HG02884 (cell line): Measurements from ENCODE around the gene BAAT.
"Not testable (repeated sequence)": the region's sequence is repeated elsewhere in the genome, so short reads cannot be mapped to it uniquely, and the experiment has no call there.

ENCODE experiments used
- ATAC-seq: cut with Tn5 transposase; IDR thresholded peaks from one replicate; pipeline ENCODE4 v1.9.1; 2021; ENCODE audit warnings: mild to moderate bottlenecking, moderate library complexity; ENCODE audit not compliant: unreplicated experiment

BAAT gene

DNA sequence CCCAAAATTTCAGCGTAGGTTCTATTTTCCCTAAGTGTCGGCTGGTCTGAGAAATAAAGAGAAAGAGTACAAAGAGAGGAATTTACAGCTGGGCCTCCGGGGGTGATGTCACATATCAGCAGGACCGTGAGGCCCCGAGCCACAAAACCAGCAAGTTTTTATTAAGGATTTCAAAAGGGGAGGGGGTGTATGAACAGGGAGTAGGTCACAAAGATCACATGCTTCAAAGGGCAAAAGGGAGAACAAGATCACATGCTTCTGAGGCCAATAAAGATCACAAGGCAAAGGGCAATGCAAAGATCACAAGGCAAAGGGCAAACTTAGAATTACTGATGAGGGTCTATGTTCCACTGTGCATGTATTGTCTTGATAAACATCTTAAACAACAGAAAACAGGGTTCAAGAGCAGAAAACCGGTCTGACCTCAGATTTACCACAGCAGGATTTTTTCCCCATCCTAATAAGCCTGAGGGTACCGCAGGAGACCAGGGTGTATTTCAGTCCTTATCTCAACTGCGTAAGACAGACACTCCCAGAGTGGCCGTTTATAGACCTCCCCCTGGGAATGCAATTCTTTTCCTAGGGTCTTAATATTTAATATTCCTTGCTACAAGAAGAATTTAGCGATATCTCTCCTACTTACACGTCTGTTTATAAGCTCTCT, at the start of gene BAAT:
Gene BAAT (minus strand): TSS at position 134 of the 664 bp plus-strand sequence. CDS start 13,602 bp downstream, outside the sequence.
- ATAC-seq, result not testable (repeated sequence)

DNA sequence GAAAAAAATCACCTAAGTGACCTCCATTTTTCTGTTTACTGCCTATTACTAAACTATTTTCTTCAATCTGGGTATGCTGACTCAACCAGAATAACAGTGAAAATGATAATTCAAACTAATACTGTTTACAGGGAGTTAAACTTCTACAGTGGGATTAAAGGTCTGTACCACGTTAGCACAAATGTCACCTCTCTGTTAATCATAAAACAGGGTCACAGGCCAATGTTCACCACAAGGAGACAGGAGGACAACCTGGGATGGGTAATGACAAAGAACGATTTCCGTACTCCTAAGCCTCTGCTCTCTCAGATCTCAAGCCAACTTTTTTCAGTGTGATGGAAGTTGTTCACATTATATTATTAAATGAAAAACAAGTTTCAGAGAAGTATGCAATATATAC, 48.4 kb upstream of the BAAT start:
- no peak for ATAC-seq

DNA sequence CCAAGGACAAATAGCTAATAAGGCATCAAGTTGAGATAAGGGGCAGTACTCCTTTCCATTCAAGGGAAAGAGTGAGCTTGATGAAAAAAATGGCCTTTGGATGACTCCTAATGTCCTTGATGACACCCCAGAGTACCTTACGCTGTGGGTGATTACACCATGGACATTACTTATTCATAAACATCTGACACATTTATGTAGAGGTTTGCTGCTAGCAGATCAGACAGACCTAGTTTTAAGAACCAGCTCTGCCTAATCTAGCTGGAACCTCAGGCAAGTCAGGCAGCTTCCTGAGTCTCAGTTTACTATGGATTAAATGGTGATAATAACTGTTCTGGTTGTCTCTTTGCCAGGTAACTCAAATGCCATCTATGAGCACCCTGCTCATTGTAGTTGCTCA, 47.9 kb upstream of the BAAT start:
- ATAC-seq, result no peak

DNA sequence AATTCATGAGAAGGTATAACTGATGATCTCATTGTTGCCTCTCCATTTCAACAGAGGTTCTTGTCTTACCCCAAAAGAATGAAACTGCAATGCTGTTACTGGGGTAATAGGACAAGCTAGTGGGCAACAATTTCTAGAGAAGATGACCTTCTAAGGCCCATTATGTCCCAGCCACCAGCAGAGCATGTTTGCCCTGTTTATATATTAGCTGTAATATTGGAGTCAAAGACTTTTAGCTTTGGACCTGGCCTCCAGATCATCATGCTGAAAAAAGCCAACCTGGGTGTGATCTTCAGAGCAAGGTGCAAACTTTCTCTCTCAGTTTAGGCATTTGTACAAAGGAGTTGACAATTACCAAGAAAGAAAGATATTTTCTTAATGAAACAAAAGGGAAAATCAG, 47.4 kb upstream of the BAAT start:
- ATAC-seq, result no peak

DNA sequence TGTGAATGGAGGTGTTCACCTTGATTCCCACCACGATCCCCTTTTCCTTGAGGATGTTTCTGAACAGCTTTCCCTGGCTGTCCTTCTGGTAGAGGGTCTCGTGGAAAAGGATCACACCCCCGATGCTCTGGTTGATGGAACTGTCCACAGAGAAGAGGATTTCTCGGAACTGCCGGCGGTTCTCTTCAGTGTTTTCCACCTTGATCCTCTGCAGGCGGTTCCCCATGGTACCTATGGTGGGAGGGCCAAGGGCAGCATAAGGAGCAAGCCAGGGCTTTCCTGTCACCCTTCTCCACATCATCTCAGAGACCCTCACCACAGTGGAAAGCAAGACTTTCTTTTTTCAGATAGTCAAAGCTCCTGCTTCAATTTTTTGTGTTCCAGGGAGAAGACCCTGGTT, 44.9 kb upstream of the BAAT start:
- no peak for ATAC-seq

DNA sequence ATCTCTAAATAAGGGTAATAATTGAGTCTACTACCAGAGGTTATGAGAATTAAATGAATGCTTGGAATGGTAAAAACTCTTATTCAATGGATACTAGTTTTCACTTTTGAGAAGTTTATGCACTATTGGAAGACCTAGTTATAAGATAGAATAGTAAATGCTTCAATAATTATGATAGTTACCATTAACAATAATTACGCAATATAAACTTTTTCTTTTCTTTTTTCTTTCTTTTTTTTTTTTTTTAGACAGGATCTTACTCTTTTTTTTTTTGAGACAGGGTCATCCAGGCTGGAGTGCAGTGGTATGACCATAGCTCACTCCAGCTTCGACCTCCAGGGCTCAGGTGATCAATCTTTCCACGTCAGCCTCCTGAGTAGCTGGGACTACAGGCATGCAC, 44.1 kb upstream of the BAAT start:
- no peak for ATAC-seq

DNA sequence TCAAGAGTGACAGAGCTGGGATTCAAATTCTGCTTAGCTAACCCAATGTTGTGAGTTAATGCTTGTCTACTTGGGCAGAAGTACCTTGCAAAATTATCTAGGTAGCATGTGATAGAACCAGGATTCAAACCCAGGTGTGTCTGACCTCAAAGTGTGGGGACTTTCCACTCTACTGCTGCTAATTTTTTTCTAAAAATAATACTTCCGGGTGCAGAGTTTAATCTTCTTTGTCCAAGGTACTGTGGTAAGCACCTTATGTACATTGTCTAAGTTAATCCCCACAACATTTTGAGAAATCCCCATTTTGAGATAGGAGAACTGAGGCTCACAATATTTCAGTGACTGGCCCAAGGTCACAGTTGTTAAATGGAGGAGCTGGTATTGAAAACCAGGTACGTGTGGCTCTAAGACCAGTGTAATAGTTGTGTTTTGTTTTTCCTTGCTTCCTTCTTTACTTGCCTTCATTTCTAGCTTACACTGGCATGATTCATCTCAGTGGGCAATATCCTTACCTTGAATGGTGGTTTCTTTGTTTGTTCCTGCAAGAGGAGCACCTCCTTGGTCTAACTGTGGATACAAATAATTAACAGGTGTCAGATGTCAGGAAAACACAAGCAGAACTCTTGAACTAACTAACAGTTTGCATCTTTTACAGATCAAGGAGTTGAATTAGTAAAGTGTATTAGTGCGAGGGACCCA, 43.3 kb upstream of the BAAT start:
- ATAC-seq, result peak; percentile 68

DNA sequence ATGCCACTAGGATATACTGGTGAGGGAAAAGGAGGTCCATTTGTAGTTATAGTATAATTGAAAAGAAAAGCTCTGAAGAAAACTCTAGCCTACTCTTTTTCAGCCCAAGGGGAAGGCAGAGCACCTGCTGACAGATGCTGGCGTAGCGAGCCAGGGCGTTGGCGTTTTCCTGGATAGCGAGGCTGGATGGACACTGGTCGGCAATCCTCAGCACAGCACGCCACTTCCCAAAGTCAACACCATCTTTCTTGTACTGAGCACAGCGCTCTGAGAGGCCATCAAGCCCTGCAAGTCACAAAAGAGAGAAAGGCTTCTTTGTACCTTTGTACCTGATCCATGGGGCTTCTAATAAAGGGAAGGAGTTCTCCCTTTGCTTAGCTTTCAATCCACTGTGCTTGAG, 42.6 kb upstream of the BAAT start:
- no peak for ATAC-seq

DNA sequence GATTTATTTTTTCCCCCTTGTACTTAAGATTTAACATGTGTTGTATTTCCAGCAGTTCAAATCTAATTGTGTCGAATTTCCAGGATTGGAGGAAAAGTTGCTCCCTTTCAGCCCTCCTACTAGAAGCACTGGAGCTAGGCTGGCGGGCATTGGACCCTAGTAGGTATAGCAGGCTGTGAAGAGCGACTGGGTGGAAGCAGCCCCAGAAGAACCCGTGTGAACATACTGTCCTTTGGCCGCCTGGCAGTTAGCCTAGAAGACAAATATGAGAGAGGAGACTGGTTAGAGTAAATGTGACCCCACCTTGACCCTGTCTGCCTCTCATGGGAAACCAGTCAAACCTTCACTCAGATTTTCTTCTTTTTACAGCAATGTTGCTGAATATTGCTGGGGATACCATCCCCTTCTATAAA, 36.9 kb upstream of the BAAT start:
- no peak for ATAC-seq

DNA sequence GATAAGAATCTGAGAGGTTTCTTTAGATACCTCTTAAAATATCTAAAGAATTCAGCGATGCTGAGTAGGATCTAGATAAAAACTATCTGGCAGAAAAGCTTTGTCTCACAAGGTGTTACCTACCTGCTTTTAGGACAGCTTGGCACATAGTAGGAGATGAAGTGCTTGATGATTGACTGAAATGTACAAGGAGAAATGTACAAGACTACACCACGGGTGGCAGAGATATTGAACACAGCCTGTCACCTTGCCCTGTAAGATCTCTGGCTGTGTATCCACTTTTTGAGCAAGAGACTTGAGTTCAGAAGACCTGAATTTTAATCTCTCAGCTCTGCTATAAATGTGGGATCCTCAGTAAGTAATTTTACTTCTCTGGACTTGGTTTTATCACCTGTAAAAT, 35.1 kb upstream of the BAAT start:
- no peak for ATAC-seq

DNA sequence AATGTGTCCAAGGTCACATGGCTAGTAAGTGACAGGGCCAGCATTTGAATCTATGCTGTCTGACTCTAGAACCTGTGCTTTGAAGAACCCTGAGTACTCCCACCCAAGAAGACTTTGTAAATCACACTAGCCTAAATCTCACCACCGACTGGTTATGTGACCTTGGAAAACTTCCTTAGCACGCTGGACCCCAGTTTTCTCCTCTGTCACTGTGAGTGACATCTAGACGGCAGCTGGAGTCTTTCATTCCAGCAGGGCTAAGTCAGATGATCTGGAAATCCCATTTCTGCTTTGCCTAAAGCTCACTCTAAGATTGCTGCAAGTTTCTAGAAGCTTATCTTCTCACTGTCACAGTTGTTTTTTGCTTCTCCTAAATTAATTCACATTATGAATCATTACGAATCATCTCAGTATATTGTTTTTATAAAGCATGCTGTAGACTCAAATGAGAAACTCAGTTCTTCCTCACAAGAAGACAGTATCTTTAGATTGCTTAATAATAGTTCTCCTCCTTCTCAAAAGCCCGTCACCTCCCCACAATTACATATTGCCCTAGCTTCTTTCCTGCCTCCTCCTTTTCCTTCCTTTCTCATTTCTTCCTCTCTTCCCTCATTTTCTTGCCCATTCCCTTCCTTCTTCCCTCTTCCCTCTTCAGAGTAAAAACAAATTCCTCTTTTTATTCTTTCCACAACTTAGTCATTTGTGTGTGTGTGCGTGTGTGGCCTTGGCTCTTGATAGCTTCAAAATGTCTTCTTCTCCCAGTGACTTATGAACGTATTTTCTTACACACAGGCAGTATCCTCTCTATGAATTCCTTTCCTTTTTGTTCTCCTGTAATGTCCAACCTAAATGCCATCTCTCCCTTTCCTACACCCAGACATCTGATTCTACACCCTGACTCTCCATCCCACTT, 34.0 kb upstream of the BAAT start:
- ATAC-seq, result no peak

DNA sequence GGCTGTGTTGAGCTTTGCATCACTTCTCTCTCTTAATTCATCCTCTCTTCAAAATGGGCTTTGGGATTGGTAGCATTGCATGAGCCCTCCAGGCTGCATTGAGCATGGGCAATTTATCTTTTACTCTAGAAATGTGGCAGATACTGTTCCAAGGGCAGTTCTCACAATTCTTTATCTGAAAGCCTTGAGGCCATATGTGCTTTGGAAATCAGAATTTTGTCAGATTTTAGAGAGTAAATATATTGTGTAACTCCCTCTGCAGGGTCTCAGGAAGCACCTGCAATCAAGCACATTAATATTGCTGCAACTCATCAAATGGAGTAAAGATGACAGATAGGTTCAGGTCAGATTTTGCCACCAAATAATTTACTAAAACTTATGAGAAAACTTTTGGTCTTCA, 33.2 kb upstream of the BAAT start:
- ATAC-seq, result no peak

DNA sequence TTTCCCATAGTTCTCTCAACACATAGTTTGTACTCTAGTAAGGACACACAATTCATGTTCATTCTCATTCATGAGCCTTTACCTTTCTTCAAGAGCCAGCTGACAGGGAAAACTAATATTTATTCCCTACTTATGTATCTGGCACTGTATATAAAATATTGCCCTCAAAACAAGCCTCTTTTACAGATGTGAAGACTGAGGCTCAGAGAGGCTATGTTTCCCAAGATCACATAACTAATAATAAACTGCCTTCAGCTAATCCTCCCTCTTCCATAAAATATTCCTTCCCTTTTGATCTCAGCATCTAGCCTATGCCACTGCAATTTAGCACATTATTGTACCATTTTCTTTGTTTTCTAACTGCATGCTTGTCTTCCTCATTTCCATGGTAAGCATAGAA, 32.6 kb upstream of the BAAT start:
- ATAC-seq, result no peak

DNA sequence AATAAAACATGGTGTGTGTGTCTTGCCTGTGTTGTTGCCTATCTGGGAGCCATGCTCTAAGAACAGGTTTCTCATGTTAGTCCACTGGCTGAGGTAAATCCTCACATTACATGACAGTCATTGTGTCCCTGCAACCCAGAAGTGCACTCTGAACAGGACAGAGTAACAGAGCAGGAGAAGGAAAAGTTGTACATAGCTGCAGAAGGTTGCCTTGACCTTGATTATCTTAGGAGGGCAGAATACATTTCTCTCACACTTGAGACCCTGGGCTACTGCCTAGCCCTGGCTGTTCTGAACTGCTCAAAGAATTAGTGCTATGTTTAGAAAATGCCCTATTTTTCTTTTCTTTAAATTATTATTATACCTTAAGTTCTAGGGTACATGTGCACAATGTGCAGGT, 30.8 kb upstream of the BAAT start:
- no peak for ATAC-seq

DNA sequence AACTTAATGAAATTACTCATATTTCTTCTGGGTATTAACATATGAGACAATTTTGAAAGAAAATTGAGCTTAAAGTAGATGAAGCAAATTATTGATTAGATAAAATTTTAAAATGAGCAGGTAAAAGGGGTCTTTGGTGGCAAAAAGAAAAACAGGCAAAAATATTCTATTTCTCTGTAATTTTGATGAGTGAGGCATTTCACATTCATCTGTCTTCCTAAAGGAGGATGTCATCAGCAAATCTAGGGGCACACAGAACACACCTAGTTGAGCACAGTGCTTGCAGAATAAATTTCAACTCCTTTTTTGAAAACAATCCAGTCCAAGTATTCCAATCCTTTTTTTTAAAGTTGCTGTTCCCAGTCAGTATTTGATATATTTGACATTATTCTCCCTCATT, 30.0 kb upstream of the BAAT start:
- ATAC-seq, result no peak

DNA sequence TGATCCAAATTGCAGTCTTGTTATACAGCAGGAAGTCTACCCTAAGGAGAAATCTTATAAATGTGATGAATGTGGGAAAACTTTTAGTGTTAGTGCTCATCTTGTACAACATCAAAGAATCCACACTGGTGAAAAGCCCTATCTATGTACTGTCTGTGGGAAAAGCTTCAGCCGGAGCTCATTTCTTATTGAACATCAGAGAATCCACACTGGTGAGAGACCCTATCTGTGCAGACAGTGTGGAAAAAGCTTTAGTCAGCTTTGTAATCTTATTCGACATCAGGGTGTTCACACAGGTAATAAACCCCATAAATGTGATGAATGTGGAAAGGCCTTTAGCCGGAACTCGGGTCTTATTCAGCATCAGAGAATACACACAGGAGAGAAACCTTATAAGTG, 24.3 kb upstream of the BAAT start:
- no peak for ATAC-seq

DNA sequence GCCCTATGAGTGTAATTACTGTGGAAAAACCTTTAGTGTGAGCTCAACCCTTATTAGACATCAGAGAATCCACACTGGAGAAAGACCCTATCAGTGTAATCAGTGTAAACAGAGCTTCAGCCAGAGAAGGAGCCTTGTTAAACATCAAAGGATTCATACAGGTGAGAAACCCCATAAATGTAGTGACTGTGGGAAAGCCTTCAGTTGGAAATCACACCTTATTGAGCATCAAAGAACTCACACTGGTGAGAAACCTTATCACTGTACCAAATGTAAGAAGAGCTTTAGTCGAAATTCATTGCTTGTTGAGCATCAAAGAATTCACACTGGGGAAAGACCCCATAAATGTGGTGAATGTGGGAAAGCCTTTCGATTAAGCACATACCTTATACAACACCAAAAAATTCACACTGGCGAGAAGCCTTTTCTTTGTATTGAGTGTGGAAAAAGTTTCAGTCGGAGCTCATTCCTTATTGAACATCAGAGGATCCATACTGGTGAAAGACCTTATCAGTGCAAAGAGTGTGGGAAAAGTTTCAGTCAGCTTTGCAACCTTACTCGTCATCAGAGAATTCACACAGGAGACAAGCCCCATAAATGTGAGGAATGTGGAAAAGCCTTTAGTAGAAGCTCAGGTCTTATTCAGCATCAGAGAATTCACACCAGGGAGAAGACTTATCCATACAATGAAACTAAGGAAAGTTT, 23.7 kb upstream of the BAAT start:
- no peak for ATAC-seq

DNA sequence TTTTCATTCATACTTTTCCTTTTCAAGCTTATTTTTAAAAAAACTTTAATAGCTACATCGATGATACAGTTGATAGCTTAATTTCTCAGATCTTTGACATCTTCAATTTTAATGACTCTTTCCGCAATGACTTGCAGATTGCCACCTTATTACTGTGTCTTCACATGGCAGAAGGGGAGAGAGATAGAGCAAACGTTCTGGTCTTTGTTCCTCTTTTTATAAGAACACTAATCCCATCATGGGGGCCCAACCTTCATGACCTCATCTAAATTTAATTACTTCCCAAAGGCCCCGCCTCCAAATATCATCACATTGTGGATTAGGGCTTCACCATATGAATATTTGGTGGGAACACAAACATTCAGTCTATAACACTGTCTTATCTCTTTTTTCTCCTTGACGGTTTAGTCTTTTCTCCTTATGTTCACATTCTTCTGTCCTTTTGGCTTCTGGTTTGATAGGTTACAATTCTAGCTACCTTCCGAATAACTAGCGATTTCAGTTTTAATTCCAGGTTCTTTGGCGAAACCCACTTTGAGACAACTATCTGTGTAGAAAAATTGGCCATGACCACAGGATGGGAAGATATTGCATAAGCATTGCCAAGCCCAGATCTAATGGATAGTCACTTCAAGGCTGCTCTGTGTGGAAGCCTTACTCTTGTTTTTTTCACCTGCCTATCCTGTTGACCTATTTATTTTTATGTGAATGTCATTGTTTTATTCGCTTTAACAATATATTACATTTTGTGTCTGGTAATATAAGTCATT, 18.9 kb upstream of the BAAT start:
- no peak for ATAC-seq

DNA sequence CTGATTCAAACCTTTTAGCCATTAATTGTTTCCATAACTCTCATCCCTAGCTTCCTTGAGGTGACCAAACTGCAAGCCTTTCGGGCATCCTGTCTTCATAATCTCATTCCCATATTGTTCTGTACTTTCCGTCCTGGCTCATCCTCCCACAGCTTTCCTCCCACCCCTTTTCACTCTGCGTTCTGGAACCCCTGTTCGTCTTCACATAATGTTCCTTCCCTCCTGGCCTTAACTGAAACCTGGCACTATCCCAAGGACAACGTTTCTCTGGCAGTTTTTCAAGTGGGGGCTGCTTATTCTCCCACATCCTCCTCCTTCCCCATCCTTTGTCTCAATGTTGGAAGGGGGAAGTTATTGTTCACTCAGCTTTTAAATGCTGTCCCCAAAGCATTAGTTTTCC, 15.3 kb upstream of the BAAT start:
- ATAC-seq, result no peak

DNA sequence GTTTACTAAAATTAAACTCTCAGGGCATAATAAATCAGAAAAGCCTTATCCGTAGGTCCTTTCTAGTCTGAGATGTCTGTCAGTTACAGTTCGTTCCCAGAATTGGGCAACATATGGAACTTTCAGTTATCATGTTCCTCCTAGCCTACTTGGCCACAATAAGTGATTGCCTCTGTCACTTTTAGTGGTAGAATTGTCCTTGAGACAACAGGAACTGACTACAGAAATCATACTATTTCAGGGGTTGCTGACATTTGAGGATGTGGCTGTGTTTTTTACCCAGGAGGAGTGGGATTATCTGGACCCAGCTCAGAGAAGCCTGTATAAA, 14.8 kb upstream of the BAAT start:
- no peak for ATAC-seq
